SK-N-MC (cell line): ENCODE results near the gene ERC2.

Source experiments
- EZH2 ChIP-seq: fragments of 200-600 bp; sonication (generic); IDR thresholded peaks from one replicate; pipeline ENCODE4 v1.6.1; 2017; ENCODE audit warnings: antibody characterized with exemption
- POLR2AphosphoS5 ChIP-seq: IDR thresholded peaks from 2 replicates; pipeline ENCODE4 v1.6.1; 2012; ENCODE audit warnings: mild to moderate bottlenecking, low read depth, low read length, borderline replicate concordance

DNA sequence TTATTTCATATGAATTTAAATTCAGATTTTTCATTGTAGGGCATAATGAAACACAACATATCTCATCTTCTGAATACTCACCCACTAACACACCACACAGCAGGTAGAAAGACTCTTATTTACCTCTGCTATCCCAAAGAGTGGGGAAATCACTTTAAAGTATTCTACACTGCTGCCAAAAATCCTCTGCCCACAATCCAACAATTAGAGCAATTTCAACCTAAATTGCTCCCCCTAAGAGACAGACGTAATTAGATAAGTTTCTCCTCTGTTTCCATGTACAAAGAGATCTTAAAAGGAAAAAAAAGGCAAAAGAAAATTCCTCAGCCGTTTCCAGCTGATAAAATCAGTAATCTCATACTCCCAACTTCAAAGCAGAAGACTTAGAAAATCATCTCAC, 331.8 kb downstream of the ERC2 start:
- TF ChIP-seq EZH2 (no peak), POLR2AphosphoS5 (no peak)
